HG03175 (cell line): Measurements from ENCODE around the gene STUB1.

Experiments used
- ATAC-seq: cut with Tn5 transposase; IDR thresholded peaks from one replicate; pipeline ENCODE4 v1.9.1; 2021; ENCODE audit warnings: mild to moderate bottlenecking, moderate library complexity; ENCODE audit not compliant: unreplicated experiment

Gene STUB1

DNA sequence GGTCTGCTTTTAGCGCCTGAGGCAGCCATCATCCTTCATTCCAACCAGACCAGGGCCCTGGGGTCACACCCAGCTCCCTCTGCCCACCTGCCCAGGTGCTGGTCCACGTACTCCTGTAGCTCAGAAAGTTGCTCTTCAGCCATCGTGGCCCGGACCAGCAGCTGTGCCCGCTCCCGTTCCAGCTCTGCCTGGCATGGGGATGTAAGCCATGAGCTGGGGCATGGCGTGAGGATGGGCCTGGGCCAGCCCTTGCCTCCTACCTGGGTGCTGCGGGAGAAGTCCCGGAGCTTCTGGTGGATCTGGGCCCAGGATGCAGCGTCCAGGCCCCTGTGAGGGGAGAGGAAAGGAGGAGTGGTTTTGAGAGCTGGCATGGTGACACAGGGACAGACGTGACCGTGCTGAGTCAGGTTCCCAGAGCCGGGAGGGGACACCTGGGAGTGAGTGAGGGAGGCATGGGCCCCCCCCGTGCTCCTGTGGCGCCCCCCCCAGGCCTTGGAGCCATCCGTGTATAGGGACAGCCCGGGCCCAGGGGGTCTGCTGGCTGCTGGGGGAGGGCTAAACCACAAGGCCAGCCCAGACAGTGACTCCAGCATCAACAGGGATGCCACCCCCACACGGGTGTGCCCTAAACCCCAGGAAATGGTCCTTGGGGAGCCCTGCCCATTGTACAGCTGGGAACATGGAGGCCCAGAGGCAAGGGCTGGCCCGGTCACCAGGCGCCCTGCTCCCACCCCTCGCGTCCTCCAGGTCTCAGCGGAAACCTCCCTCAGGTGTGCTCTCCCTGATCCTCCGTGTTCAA, 42.8 kb downstream of the STUB1 start:
- no peak for ATAC-seq

DNA sequence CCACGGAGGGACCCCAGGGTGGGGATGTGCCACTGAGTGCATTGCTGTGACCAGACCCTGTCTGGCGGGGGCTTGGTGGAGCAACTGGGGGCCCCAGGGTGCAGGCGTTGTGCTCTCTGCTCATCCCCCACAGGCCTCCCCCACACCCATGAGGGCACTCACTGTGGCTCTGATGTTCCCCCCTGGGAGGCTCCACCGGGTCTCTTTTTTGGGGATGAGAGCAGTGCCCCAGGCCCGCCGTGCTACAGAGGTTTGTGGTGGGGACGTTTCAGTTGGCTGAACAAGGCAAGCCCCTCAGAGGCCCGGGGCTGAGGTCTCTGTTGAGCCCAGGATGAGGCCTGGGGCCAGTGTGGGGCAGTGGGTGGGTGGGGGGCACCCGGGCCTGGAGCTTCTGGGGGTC, 43.5 kb downstream of the STUB1 start:
- ATAC-seq: no peak

DNA sequence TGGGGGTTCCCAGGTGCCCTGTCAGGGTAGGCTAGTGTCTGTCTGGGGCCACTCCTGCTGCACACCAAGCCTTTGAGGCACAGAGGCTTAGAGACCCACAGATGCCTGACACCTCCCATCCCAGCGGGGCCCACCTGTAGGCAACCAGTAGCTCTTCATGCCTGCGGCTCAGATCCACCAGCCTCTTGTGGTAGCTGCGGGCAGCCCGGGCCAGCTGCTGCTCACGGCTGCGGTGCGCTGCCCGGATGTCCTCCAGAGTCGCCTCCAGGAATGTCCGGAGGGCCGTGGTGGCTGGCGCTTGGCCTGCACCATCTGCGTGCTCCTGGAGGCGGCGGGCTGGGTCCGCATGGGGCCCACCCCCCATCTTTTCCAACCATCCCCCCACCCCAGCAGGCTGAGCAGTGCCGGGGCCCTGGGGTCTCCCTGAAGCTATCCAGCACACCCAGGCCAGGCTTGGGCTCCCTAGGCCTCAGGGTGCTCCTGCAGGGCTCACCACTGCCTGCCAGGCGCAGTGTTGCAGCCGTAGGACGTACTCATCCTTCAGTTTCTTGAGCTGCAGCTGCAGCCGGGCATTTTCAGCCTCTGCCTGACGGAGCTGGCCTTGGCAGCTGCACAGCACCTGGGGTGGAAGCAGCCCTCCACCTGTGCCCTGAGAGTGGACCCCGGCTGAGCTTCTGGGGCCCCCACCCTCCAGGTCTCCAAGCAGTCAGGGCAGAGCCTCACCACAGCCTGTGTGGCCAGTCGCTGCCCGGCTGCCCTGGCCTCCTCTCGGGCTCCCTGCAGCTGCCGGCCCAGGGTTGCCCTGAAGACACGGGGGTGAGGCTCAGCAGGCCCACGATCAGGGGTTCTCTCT, 44.2 kb downstream of the STUB1 start:
- no peak for ATAC-seq

DNA sequence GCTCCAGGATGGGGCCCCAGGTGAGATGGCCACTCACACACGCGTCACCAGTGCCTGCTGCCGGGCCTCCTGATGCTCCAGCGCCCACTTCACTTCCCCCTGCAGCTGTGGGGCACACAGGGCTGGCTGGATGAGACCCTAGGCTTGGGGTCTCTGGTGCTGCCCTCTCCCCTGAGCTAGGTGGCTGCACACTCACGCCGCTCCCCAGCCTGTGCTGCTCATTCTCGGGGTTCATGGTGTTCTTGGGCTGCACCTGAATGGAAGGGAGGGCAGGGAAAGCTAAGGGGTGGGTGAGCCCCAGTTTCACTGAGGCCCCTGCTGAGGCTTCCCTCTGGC, 44.8 kb downstream of the STUB1 start:
- ATAC-seq: no peak

DNA sequence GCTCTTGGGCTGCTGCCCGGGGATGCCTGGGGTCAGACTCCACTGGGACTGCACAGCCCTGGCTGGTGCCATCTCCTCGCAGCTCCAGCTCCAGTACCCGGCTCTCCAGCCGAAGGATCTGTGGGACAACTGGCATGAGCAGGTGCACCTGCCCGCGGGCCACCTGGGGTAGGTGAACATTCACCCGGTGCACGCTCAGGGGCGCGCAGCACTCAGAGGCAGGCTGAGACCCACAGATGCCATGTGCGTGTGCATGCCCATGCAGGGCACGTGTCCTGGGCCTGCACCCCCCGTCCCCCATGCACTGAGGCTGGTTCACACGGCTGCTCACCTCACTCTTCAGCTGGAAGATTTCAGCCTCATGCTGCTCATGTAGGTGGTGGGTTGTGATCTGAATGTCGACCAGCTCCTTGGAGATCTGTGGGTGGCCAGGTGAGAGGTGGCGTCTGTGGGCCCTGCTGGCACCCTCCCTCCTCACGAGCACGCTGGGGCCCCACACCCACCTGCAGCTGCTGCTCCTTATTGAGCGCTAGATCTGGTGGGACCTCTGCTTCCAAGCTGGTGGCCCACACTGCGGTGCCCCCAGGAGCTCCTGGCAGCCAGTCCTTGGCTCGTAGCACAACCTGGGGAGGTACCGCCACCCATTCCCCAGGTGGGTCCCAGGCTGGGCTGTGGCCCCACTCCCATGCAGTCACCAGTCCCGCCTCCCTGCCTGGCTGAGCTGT, 45.4 kb downstream of the STUB1 start:
- no peak for ATAC-seq

DNA sequence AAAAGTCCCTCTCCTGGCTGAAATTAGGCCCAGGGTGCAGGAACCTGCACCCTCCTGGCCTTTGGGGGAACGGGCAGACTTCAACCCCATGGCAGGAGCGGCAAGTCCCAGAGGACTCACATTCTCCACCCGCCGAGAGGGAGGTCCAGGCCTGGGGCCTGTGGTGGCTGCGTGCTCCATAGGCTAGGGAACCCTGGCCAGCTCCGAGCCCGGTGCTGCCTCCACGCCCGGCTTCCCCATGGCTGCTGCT, 45.9 kb downstream of the STUB1 start:
- no peak for ATAC-seq

DNA sequence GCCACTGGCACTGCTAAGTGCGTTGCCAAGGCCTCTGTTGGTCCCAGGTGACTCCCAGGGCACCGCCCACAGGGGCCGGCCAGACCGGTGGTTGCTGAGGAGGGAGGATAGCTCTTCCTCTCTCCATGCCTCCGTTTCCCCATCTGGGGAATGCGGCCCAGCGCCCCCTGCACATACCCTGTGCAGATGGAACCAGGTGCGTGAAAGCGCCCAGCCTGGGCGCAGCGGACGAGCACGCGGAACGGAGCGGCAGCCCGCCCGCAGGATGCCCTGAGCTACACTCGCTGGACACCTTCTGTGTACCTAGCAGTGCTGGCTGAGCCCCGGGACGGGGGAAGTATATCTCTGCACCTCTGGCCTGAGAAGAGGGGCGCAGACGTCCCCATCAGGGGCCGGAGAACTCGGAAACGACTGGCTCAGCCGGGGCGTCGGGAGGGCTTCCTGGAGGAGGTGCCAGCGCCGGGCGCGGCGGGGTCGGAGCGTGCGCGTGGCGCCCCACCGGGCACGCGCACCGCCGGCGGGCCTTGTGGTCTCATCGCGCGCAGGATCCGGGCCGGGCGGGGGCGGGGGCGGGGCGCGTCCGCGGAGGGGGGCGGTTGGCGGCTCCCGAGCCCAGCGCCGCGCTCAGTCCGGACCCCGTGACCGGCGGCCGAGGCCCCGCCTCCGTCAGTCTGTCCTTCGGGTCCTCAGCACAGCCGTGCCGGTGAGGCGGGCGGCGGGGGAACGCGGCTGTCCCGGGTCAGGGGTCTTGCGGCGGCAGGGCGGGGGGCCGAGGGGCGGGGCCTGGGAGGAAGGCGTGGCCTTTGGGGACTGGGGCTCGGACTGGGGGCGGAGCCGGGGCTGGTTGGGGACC, 46.5 kb downstream of the STUB1 start, which contains the start of the genes CCDC78 and HAGHL:
Gene CCDC78, minus strand, starts transcription at position 6 of the 853 bp plus-strand sequence. CDS start 76 bp downstream, outside the sequence.
Gene HAGHL, plus strand, starts transcription at position 669 of the 853 bp plus-strand sequence. CDS start 404 bp downstream, outside the sequence.
- peak; percentile 21 for ATAC-seq

DNA sequence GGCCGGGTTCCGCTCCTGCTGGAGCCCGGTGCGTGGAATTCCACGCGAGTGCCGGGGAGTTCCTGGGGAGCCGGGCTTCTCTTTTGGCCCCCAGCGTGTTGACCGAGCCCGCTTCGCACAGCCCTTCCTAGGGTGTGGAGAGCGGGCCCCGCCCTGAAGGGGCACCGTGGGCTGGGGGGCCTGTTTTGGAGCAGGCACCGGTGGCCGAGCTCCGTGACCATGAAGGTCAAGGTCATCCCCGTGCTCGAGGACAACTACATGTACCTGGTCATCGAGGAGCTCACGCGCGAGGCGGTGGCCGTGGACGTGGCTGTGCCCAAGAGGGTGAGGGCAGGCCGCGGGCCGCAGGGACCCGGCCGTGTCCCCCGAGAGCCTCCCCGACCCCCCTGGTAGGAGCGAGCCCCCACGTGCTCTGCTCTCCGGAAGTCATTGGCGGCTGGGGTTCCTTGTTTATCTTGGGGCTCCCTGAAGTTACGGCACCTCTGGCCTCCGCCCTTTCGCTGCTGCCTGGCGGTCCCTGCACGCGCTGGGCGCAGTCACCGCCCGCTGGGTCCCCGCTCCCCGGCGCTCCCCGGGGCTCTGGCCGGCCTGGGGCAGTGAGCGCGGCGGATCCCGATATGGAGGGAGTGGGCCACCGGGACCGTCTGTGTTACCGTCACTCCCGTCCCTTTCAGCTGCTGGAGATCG, 47.2 kb downstream of the STUB1 start:
- peak; percentile 10 for ATAC-seq

DNA sequence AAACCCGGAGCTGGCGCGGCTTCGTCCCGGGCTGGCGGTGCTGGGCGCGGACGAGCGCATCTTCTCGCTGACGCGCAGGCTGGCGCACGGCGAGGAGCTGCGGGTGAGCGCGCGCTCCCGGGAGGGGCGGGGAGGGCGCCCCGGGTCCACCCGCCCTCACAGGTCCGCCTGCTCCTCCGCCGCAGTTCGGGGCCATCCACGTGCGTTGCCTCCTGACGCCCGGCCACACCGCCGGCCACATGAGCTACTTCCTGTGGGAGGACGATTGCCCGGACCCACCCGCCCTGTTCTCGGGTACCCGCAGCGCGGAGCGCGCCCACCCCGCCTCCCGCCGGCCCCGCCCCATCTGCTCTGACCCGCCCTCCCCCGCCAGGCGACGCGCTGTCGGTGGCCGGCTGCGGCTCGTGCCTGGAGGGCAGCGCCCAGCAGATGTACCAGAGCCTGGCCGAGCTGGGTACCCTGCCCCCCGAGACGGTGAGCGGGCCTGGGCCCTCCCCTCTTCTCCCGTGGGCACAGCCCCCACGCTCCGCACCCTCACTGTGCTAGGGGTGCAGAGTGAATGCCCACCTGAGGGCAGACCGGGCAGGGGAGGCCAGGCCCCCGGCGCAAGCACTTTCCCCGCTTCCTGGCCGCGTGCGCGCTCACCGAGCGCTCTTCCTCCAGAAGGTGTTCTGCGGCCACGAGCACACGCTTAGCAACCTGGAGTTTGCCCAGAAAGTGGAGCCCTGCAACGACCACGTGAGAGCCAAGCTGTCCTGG, 48.1 kb downstream of the STUB1 start:
- peak; percentile 40 for ATAC-seq

DNA sequence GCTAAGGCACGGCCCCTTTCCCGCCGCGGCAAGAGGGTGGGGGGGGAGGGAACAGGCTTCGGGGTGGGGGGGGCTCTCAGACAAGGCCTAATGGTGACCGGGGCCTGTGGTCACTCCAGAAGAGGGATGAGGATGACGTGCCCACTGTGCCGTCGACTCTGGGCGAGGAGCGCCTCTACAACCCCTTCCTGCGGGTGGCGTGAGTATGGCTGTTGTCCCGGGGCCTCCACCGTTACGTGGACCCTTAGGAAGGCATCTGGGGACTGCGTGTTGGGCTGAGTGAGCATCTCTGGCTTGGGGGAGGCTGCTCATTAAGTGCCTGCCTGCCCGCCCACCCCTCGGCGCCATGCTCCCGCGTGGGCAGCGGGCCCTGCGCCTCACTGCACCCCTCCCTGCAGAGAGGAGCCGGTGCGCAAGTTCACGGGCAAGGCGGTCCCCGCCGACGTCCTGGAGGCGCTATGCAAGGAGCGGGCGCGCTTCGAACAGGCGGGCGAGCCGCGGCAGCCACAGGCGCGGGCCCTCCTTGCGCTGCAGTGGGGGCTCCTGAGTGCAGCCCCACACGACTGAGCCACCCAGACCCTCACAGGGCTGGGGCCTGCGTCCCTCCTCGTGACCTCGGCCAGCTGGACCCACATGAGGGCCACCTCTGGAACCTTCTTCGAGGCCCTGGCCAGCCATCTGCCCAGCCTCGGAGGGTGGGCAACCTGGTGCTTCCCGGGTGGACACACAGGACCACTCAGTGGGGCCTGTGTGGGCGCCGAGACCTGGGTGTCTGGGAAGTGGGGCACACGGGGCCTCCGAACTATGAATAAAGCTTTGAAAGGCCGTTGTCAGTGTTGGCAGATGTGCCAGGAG, 48.9 kb downstream of the STUB1 start:
- no peak for ATAC-seq

DNA sequence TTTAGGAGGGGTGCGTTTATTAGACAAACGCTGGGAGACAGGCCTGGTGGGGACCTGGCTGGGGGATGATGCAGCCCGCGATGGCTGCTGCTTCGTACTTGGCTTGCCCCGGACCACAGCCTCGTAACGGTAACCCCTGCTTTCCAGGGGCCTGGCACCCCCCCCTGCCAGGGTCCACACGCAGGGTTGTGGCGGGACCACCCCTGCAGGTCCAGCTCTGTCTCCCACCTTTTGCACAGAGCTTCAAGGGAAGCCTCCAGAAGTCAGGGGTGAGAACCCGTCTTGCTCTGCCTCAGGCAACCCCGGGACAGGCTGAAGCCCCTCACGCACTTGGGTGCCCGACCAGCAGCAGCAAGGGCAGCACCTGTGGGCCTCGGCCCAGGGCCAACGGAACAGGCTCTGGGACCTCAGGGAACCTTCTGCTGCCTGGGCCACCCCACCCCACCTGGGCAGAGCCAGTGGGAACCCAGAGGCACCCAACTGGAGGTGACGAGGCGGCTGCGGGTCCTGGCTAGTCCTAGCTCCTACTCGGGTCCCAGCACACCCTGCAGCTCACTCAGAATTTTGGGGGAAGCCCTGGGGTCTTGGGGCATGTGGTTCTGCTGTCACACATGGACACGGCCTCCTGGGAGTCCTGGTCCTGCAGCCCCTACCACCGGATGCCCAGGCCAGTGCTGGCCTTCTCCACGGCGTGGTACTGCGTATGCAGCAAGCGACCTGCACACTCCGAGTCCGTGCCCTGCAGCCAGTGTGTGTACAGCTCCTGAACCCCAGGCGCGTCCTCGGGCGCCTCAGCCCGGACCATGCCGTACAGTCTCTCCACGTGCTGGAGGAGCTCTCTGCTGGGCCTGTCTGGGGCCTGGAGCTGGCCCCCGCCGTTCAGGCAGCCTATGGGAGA, 49.8 kb downstream of the STUB1 start:
- ATAC-seq: no peak

DNA sequence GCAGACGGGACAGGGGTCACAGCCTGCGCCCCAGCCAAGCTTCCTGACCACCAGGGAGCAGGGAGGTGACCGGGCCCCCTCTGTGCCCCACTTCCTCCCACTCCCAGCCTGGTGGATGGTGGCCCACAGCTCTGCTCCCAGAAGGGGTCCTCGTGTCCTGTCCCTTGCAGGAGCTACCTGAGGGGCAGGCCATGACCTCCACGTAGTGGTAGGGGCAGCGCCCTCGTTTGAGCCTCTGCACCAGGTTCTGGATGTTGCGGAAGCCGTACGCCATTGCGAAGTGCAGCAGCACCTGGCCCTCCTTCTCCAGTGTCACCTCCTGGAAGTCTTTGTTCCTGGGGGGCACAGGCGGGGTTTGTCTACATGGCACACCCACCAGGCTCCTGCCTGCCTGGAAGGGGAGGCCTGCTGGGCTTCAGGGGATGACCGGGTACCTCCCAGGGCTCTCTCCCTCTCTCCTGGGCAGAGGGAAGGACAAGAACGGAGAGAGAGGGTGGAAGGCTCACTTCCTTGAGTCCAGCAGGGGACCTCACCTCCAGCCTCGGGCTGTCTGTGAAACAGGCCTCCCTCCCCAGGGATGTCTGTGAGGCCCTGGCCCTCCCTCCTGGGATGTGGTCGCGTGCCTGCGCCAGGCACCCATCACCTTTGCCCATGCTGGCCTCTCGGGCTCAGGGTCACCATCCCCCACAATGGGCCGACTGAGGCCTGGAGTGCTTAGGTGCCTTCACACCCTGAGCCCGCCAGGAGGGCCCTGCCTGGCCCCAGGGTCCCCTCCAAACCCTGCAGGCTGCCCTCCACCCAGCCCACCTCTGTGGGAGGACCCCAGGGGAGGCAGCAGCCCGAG, 50.7 kb downstream of the STUB1 start:
- ATAC-seq: no peak

DNA sequence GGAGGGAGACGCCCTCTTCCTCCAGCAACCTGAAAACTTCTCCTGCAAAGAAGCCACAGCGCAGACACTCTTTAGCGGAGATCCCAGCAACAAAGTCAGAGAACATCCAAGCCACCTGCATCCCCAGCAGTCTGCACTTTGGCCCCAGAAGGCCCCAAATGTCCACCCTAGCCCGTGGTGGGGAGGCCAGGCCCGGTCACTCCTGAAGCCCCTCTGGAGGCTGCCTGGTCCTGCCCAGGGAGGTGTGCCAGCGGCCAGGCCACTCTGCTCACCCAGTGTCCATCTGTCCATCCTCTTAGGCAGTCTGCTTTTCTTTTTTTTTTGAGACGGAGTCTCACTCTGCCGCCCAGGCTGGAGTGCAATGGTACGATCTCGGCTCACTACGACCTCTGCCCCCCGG, 52.1 kb downstream of the STUB1 start:
- ATAC-seq: no peak
